ENCODE results near the gene AQP3.
A peak's percentile ranks its signal among the peaks of the same experiment; 100 is the strongest.

Gene AQP3

DNA sequence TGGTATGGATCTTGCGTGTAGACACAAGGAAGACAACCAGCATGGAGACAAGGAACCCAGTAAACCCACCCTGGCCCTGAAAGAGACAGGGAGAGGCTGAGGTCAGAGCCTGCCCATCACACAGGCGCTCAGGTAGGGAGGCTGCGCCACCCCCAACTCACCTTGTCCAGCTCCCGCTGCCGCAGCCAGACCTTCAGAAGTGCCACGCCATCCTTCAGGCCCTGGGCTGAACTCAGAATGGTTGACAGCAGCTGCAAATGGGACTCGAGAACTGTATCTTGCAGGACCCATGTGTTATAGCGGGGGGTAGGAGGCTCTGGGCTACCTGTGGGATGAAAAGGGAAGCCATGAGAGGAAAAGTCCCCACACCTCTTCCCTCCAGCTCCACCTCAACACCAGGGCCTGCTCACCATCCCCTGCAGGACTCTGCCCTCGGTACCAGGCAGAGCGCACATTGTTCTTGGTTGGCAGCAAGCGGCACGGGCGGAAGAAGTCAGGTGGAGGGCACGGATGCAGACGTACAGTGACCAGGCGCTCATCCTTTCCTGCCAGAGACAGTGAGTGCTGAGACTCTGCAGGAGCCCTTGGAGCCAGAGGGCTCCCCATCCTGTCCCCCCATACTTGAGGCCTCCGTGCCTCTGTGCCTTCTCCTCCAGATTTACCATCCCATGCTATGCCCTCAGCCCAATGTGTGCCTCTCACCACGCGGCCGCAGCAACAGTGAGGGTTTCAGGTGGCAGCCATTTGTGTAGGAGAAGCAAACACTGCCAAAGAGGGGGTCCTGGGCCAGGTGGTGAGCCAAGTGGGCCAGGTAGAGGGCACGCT lies 21.6 kb upstream of the AQP3 start:
- Mint-ChIP-seq H3K27ac (no peak overlapping the region), H3K4me1 (peaks cover 26% of the 10 kb centered on the region), H3K4me3 (no peak overlapping the region), H3K36me3 (peaks cover 47% of the 10 kb centered on the region), H3K27me3 (no peaks in the 10 kb centered on the region), H3K9me3 (no peaks in the 10 kb centered on the region)
- CTCF ChIA-PET: interaction anchor here (1.5 to 12.4 kb wide), 6 partner anchors 15 to 95 kb away, joined by 5 to 255 read pairs (median 10); partner anchors contain the start of gene AQP3
- DNase-seq: no peak

- H3K4me1 Mint-ChIP-seq: peaks cover 22% of the 10 kb centered on the region
- no peaks in the 10 kb centered on the region for H3K27me3 Mint-ChIP-seq
- no peak overlapping the region for H3K27ac Mint-ChIP-seq
- H3K9me3 Mint-ChIP-seq: no peaks in the 10 kb centered on the region
- CTCF ChIA-PET: interaction anchor here (1.3 to 12.4 kb wide), 9 partner anchors 14 to 94 kb away, joined by 3 to 255 read pairs (median 11); partner anchors contain the start of genes AQP3 and AQP7
- peaks cover 47% of the 10 kb centered on the region for H3K36me3 Mint-ChIP-seq
- no peak overlapping the region for H3K4me3 Mint-ChIP-seq
- DNase-seq: no peak
Observed at GRCh38 chr9:33468215-33468730, 20.9 kb upstream of the AQP3 start.

GRCh38 chr9:33467526-33467925 lies 20.1 kb upstream of the AQP3 start:
- Mint-ChIP-seq H3K36me3 (peaks cover 52% of the 10 kb centered on the region), H3K4me3 (no peak overlapping the region), H3K9me3 (no peaks in the 10 kb centered on the region), H3K4me1 (peaks cover 16% of the 10 kb centered on the region), H3K27ac (peak overlapping the region; percentile 42), H3K27me3 (no peaks in the 10 kb centered on the region)
- DNase-seq: no peak
- CTCF ChIA-PET: interaction anchor here (1.1 to 12.4 kb wide), 18 partner anchors 12 to 181 kb away, joined by 3 to 255 read pairs (median 7); partner anchors contain the start of genes AQP3, AQP7 and NFX1

DNA sequence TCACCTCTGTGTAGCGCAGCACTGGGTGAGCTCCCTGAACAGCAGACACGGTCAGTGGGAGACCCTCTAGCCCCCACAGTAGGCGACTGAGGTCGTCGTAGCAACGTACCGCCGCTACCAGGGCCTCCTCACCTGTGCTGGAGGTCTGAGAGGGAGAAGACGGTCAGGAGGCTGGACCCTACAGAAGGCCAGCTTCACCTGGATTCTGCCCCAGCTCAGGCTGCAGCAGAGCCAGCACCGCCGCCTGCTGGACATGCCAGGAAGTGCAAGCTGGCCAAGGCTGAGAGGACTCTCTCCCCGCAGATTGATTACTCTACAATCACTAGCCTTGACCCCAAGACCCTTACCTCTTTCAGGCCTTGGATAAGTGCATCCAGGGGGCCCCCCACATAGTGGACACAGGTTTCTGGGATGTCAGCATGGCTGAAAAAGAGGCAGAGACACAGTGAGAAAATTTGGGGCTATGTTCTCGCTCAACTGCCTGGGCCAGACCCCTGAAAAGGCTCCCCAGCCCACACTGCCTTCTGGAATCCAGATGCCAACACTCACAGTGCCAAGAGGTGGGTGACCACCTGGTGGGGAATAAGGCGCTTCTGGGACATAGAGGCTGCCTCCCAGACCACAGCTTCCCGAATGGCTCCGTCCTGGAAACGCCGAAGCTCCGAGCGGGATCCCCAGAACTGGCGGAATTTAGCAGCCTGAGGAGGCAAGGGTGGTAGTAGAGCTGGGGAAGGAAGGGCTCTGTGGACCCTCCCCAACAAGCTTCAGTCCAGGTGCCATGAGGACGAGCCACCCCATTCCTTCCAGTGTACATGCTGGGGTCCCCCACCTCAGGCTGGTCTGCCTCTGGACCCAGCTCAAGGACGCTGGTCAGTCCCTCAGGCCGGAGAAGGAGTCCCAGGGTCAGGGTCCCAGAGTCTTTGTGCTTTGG lies 19.4 kb upstream of the AQP3 start:
- peak; percentile 84 for DNase-seq
- peak overlapping the region; percentile 42 for H3K27ac Mint-ChIP-seq
- CTCF ChIA-PET: interaction anchor here (0.6 to 12.4 kb wide), 34 partner anchors 9 to 194 kb away, joined by 3 to 255 read pairs (median 5); partner anchors contain the start of genes AQP3, AQP7 and NFX1
- peaks cover 53% of the 10 kb centered on the region for H3K36me3 Mint-ChIP-seq
- no peaks in the 10 kb centered on the region for H3K27me3 Mint-ChIP-seq
- H3K4me1 Mint-ChIP-seq: peaks cover 9% of the 10 kb centered on the region
- no peak overlapping the region for H3K4me3 Mint-ChIP-seq
- H3K9me3 Mint-ChIP-seq: no peaks in the 10 kb centered on the region

- H3K4me3 Mint-ChIP-seq: no peak overlapping the region
- H3K27me3 Mint-ChIP-seq: no peaks in the 10 kb centered on the region
- H3K27ac Mint-ChIP-seq: peak overlapping the region; percentile 75
- peaks cover 7% of the 10 kb centered on the region for H3K4me1 Mint-ChIP-seq
- H3K9me3 Mint-ChIP-seq: no peaks in the 10 kb centered on the region
- peaks cover 47% of the 10 kb centered on the region for H3K36me3 Mint-ChIP-seq
- CTCF ChIA-PET: interaction anchor here (0.6 to 12.4 kb wide), 28 partner anchors 10 to 193 kb away, joined by 3 to 255 read pairs (median 6); partner anchors contain the start of genes AQP3, AQP7 and NFX1
- DNase-seq: no peak
Observed at GRCh38 chr9:33465596-33466564, 18.5 kb upstream of the AQP3 start.

DNA sequence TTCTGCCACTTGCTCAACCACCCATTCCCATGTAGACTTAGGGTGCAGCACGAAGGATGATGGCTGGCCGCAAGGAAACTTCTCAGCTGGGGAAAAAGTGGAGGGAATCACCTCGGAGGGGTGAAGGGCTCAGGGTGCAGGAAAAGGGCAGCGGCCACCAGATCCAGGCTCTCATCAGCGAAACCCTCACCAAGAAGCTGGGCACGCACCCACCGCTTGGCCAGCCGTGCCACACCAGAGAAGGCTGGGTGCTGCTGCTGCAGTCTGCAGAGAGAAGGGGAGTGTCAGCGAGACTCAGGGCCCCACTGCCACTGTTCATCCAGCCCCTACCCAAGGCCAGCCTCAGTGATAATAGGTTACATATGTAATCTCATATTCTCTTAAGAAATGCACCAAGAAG lies 17.7 kb upstream of the AQP3 start:
- no peak for DNase-seq
- H3K36me3 Mint-ChIP-seq: peaks cover 44% of the 10 kb centered on the region
- no peaks in the 10 kb centered on the region for H3K27me3 Mint-ChIP-seq
- no peak overlapping the region for H3K27ac Mint-ChIP-seq
- CTCF ChIA-PET: interaction anchor here (0.9 to 12.4 kb wide), 5 partner anchors 9 to 91 kb away, joined by 3 to 255 read pairs (median 99); partner anchors contain the start of genes AQP3, AQP7 and NOL6
- H3K4me3 Mint-ChIP-seq: no peak overlapping the region
- H3K4me1 Mint-ChIP-seq: peaks cover 5% of the 10 kb centered on the region
- no peaks in the 10 kb centered on the region for H3K9me3 Mint-ChIP-seq

GRCh38 chr9:33464045-33464636 lies 16.7 kb upstream of the AQP3 start:
- Mint-ChIP-seq H3K4me3 (no peak overlapping the region), H3K4me1 (peaks cover 9% of the 10 kb centered on the region), H3K27me3 (no peaks in the 10 kb centered on the region)

GRCh38 chr9:33463151-33463550 lies 15.8 kb upstream of the AQP3 start:
- Mint-ChIP-seq H3K4me1 (peaks cover 19% of the 10 kb centered on the region), H3K9me3 (no peaks in the 10 kb centered on the region), H3K36me3 (peaks cover 30% of the 10 kb centered on the region), H3K4me3 (no peak overlapping the region), H3K27me3 (no peaks in the 10 kb centered on the region), H3K27ac (no peak overlapping the region)
- DNase-seq: no peak
- CTCF ChIA-PET: interaction anchor here (1.7 to 12.4 kb wide), 5 partner anchors 9 to 89 kb away, joined by 5 to 255 read pairs (median 99); partner anchors contain the start of genes AQP3, AQP7 and NOL6

More at GRCh38 chr9:33464045-33464636, 16.7 kb upstream of the AQP3 start:
- H3K36me3 Mint-ChIP-seq: peaks cover 37% of the 10 kb centered on the region
- DNase-seq: no peak
- no peaks in the 10 kb centered on the region for H3K9me3 Mint-ChIP-seq
- CTCF ChIA-PET: interaction anchor here (0.9 to 12.4 kb wide), 5 partner anchors 10 to 90 kb away, joined by 3 to 255 read pairs (median 99); partner anchors contain the start of genes AQP3, AQP7 and NOL6
- no peak overlapping the region for H3K27ac Mint-ChIP-seq

GRCh38 chr9:33461492-33461891 lies 14.1 kb upstream of the AQP3 start:
- CTCF ChIA-PET: interaction anchor here (0.9 to 15.7 kb wide), 4 partner anchors 7 to 86 kb away, joined by 3 to 255 read pairs (median 7); partner anchors contain the start of genes AQP3 and NOL6
- no peaks in the 10 kb centered on the region for H3K27me3 Mint-ChIP-seq
- no peaks in the 10 kb centered on the region for H3K9me3 Mint-ChIP-seq
- DNase-seq: no peak
- H3K4me1 Mint-ChIP-seq: peaks cover 33% of the 10 kb centered on the region
- H3K36me3 Mint-ChIP-seq: peaks cover 24% of the 10 kb centered on the region
- peak overlapping the region; percentile 13 for H3K27ac Mint-ChIP-seq
- no peak overlapping the region for H3K4me3 Mint-ChIP-seq

- H3K36me3 Mint-ChIP-seq: peaks cover 20% of the 10 kb centered on the region
- no peaks in the 10 kb centered on the region for H3K27me3 Mint-ChIP-seq
- no peak overlapping the region for H3K4me3 Mint-ChIP-seq
- H3K4me1 Mint-ChIP-seq: peaks cover 37% of the 10 kb centered on the region
- H3K9me3 Mint-ChIP-seq: no peaks in the 10 kb centered on the region
- no peak for DNase-seq
- CTCF ChIA-PET: interaction anchor here (0.6 to 15.7 kb wide), 6 partner anchors 7 to 85 kb away, joined by 3 to 255 read pairs (median 7); partner anchors contain the start of genes AQP3 and NOL6
- H3K27ac Mint-ChIP-seq: no peak overlapping the region
Observed at GRCh38 chr9:33460854-33461253, 13.5 kb upstream of the AQP3 start.

GRCh38 chr9:33459115-33459514 lies 11.7 kb upstream of the AQP3 start:
- H3K9me3 Mint-ChIP-seq: no peaks in the 10 kb centered on the region
- DNase-seq: no peak
- CTCF ChIA-PET: interaction anchor here (1.1 to 15.7 kb wide), 5 partner anchors 9 to 84 kb away, joined by 3 to 255 read pairs (median 3); partner anchors contain the start of gene NOL6
- no peak overlapping the region for H3K4me3 Mint-ChIP-seq
- peaks cover 11% of the 10 kb centered on the region for H3K36me3 Mint-ChIP-seq
- H3K4me1 Mint-ChIP-seq: peaks cover 50% of the 10 kb centered on the region
- peak overlapping the region; percentile 86 for H3K27ac Mint-ChIP-seq
- no peaks in the 10 kb centered on the region for H3K27me3 Mint-ChIP-seq

GRCh38 chr9:33458444-33458843 lies 11.1 kb upstream of the AQP3 start:
- H3K9me3 Mint-ChIP-seq: no peaks in the 10 kb centered on the region
- peak overlapping the region; percentile 86 for H3K27ac Mint-ChIP-seq
- no peak overlapping the region for H3K4me3 Mint-ChIP-seq
- peaks cover 11% of the 10 kb centered on the region for H3K36me3 Mint-ChIP-seq
- no peaks in the 10 kb centered on the region for H3K27me3 Mint-ChIP-seq
- CTCF ChIA-PET: interaction anchor here (1.1 to 15.7 kb wide), 3 partner anchors 10 to 83 kb away, joined by 3 to 255 read pairs (median 23); partner anchors contain the start of gene NOL6
- peaks cover 57% of the 10 kb centered on the region for H3K4me1 Mint-ChIP-seq
- DNase-seq: peak; percentile 59

Data from activated naive CD4-positive, alpha-beta T cell treated with anti-CD3 and anti-CD28 coated beads, Interleukin-2, amount 10 ng/mL, durations not matched to agents 7 days and 5 days (primary cell).